A549 (cell line): ENCODE results near the gene IL4R. TPM values are rescaled to one million over a fixed set of nuclear protein-coding genes. Genes with fewer than 3 reads are reported as not detected.

Experiments
- CBX2 ChIP-seq: fragments of 200-600 bp; sonication (generic); IDR thresholded peaks from 2 replicates; pipeline ENCODE4 v1.6.1; 2016; ENCODE audit warnings: low read depth, mild to moderate bottlenecking, borderline replicate concordance
- CEBPB ChIP-seq, 2 experiments: fragments of >200 bp in 1 of 2; sonication (Bioruptor Twin) in 1 of 2; formaldehyde crosslinking in 1 of 2; IDR thresholded peaks; 2 replicates each; pipeline ENCODE4 v1.6.1; 2012 to 2016
- EHF ChIP-seq: fragments of 250-450 bp; sonication (Bioruptor Pico); IDR thresholded peaks from 2 replicates; pipeline ENCODE4 v1.5.0; 2020; ENCODE audit warnings: mild to moderate bottlenecking
- FOSB ChIP-seq: fragments of 250-450 bp; sonication (Bioruptor Pico); IDR thresholded peaks from 2 replicates; pipeline ENCODE4 v1.5.0; 2020; ENCODE audit warnings: mild to moderate bottlenecking, moderate library complexity
- FOXS1 ChIP-seq: fragments of 250-450 bp; sonication (Bioruptor Pico); IDR thresholded peaks from 2 replicates; pipeline ENCODE4 v1.5.0; 2020; ENCODE audit warnings: mild to moderate bottlenecking, moderate library complexity
- HEYL ChIP-seq: fragments of 250-450 bp; sonication (Bioruptor Pico); IDR thresholded peaks from 2 replicates; pipeline ENCODE4 v1.8.0; 2021; ENCODE audit warnings: mild to moderate bottlenecking, moderate library complexity
- HOXA7 ChIP-seq: fragments of 250-450 bp; sonication (Bioruptor Pico); IDR thresholded peaks from 2 replicates; pipeline ENCODE4 v1.5.0; 2020; ENCODE audit warnings: mild to moderate bottlenecking, moderate library complexity
- HOXB13 ChIP-seq: fragments of 250-450 bp; sonication (Bioruptor Pico); IDR thresholded peaks from 2 replicates; pipeline ENCODE4 v1.5.0; 2020; ENCODE audit warnings: low read depth, mild to moderate bottlenecking, moderate library complexity
- HOXB5 ChIP-seq: fragments of 250-450 bp; sonication (Bioruptor Pico); IDR thresholded peaks from 2 replicates; pipeline ENCODE4 v1.5.0; 2020; ENCODE audit warnings: mild to moderate bottlenecking, moderate library complexity
- KDM1A ChIP-seq: fragments of 200-600 bp; sonication (generic); IDR thresholded peaks from 2 replicates; pipeline ENCODE4 v1.6.1; 2016; ENCODE audit warnings: low read depth, mild to moderate bottlenecking
- NFE2L2 ChIP-seq: fragments of 150-350 bp; conservative IDR thresholded peaks from 2 replicates; pipeline ENCODE4 v1.6.1; 2014; ENCODE audit warnings: low read length
- NR3C1 ChIP-seq: fragments of >200 bp; sonication (Bioruptor Twin); formaldehyde crosslinking; IDR thresholded peaks from 3 replicates; pipeline ENCODE4 v1.6.1; 2017
- RARB ChIP-seq: fragments of 250-450 bp; sonication (Bioruptor Pico); IDR thresholded peaks from 2 replicates; pipeline ENCODE4 v1.8.0; 2021; ENCODE audit warnings: mild to moderate bottlenecking, moderate library complexity
- REST ChIP-seq: fragments of 200-600 bp; sonication (generic); IDR thresholded peaks from 2 replicates; pipeline ENCODE4 v1.6.1; 2016; ENCODE audit warnings: antibody characterized with exemption, mild to moderate bottlenecking, moderate library complexity
- SMC3 ChIP-seq: fragments of >200 bp; sonication (Bioruptor Twin); formaldehyde crosslinking; IDR thresholded peaks from 3 replicates; pipeline ENCODE4 v1.6.1; 2018; ENCODE audit warnings: inconsistent platforms
- SREBF2 ChIP-seq: fragments of 450-650 bp; IDR thresholded peaks from 2 replicates; pipeline ENCODE4 v1.6.1; 2014; ENCODE audit warnings: mild to moderate bottlenecking, moderate library complexity
- TFCP2L1 ChIP-seq: fragments of 250-450 bp; sonication (Bioruptor Pico); IDR thresholded peaks from 2 replicates; pipeline ENCODE4 v1.5.0; 2021; ENCODE audit warnings: mild to moderate bottlenecking
- ZC3H11A ChIP-seq: fragments of 450-650 bp; IDR thresholded peaks from 2 replicates; pipeline ENCODE4 v1.6.1; 2014; ENCODE audit warnings: antibody characterized with exemption, mild to moderate bottlenecking
- polyA plus RNA-seq, 4 experiments: library from polyadenylated mRNA; depleted of rRNA in 3 of 4; stranded (reverse); fragments of >200 nt; fragmentation: RNase III in 1 of 4; extraction: RNeasy Plus Mini Kit Qiagen cat#74134 plus additional on column Dnase treatment in 1 of 4; gene quantifications; 2 replicates in 3 of 4; 3 replicates in 1 of 4; pipeline ENCODE4 v1.2.3, GENCODE V29; 2011 to 2017
- TF ChIP-seq, protein P1 (sequence below): fragments of 250-450 bp; sonication (Bioruptor Pico); IDR thresholded peaks from 2 replicates; pipeline ENCODE4 v1.5.0; 2021; ENCODE audit warnings: mild to moderate bottlenecking, moderate library complexity, borderline replicate concordance
- TF ChIP-seq, protein P2 (sequence below): IDR thresholded peaks from 2 replicates; pipeline ENCODE4 v1.6.1; 2012; ENCODE audit warnings: low read depth, borderline replicate concordance
- TF ChIP-seq, protein P3 (sequence below): fragments of 250-450 bp; sonication (Bioruptor Pico); IDR thresholded peaks from 2 replicates; pipeline ENCODE4 v1.5.0; 2020; ENCODE audit warnings: low read depth, mild to moderate bottlenecking, moderate library complexity
- TF ChIP-seq, protein P4 (sequence below): fragments of >200 bp; sonication (Bioruptor Twin); formaldehyde crosslinking; IDR thresholded peaks from 3 replicates; pipeline ENCODE4 v1.6.1; 2016
- TF ChIP-seq, protein P5 (sequence below): IDR thresholded peaks from 2 replicates; pipeline ENCODE4 v1.6.1; 2012

Gene IL4R
- polyA plus RNA-seq, 2 of the 4 experiments (the other 2 are of a cell fraction) = 14.4 to 19.3 TPM

- 0 out of 2 replicates have a peak, but pooled peaks have one; percentile 10 for TF ChIP-seq EHF (CRISPR knock-in tag)
- TF ChIP-seq, protein P1, sequence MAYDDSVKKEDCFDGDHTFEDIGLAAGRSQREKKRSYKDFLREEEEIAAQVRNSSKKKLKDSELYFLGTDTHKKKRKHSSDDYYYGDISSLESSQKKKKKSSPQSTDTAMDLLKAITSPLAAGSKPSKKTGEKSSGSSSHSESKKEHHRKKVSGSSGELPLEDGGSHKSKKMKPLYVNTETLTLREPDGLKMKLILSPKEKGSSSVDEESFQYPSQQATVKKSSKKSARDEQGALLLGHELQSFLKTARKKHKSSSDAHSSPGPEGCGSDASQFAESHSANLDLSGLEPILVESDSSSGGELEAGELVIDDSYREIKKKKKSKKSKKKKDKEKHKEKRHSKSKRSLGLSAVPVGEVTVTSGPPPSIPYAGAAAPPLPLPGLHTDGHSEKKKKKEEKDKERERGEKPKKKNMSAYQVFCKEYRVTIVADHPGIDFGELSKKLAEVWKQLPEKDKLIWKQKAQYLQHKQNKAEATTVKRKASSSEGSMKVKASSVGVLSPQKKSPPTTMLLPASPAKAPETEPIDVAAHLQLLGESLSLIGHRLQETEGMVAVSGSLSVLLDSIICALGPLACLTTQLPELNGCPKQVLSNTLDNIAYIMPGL (CRISPR knock-in tag) = no peak
- TF ChIP-seq CBX2 = no peak
- no peak; the same call in 1 of the 2 replicates for TF ChIP-seq HOXB5
- TF ChIP-seq, protein P2, sequence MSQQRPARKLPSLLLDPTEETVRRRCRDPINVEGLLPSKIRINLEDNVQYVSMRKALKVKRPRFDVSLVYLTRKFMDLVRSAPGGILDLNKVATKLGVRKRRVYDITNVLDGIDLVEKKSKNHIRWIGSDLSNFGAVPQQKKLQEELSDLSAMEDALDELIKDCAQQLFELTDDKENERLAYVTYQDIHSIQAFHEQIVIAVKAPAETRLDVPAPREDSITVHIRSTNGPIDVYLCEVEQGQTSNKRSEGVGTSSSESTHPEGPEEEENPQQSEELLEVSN = peak; percentile 81; the same call in 1 of the 2 replicates
- no peak for TF ChIP-seq FOSB (CRISPR knock-in tag)
- no peak for TF ChIP-seq ZC3H11A
- TF ChIP-seq FOXS1 (CRISPR knock-in tag) = no peak
- TF ChIP-seq, protein P3, sequence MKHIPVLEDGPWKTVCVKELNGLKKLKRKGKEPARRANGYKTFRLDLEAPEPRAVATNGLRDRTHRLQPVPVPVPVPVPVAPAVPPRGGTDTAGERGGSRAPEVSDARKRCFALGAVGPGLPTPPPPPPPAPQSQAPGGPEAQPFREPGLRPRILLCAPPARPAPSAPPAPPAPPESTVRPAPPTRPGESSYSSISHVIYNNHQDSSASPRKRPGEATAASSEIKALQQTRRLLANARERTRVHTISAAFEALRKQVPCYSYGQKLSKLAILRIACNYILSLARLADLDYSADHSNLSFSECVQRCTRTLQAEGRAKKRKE (CRISPR knock-in tag) = no peak
- TF ChIP-seq TFCP2L1 (CRISPR knock-in tag) = 0 out of 2 replicates have a peak, but pooled peaks have one; percentile 35
- no peak for TF ChIP-seq RARB (CRISPR knock-in tag)
- TF ChIP-seq, protein P4, sequence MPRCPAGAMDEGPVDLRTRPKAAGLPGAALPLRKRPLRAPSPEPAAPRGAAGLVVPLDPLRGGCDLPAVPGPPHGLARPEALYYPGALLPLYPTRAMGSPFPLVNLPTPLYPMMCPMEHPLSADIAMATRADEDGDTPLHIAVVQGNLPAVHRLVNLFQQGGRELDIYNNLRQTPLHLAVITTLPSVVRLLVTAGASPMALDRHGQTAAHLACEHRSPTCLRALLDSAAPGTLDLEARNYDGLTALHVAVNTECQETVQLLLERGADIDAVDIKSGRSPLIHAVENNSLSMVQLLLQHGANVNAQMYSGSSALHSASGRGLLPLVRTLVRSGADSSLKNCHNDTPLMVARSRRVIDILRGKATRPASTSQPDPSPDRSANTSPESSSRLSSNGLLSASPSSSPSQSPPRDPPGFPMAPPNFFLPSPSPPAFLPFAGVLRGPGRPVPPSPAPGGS = peak; percentile 87; the same call in 2 of the 3 replicates
- TF ChIP-seq HOXB13 (CRISPR knock-in tag) = 0 out of 2 replicates have a peak, but pooled peaks have one; percentile 3
- TF ChIP-seq HEYL (CRISPR knock-in tag) = no peak
- TF ChIP-seq, protein P5, sequence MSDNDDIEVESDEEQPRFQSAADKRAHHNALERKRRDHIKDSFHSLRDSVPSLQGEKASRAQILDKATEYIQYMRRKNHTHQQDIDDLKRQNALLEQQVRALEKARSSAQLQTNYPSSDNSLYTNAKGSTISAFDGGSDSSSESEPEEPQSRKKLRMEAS = peak; percentile 95
- TF ChIP-seq HOXA7 (CRISPR knock-in tag) = no peak
- 0 out of 2 replicates have a peak, but pooled peaks have one; percentile 17 for TF ChIP-seq REST
- TF ChIP-seq NFE2L2 = no peak
- TF ChIP-seq CEBPB (IDR thresholded peaks at IDR 0.05) = peak in 1 of 2 experiments; percentile 56; a peak in 1 of 4 replicates
- no peak; the same call in 1 of the 2 replicates for TF ChIP-seq KDM1A
- TF ChIP-seq SREBF2 = no peak
- no peak for TF ChIP-seq NR3C1
- TF ChIP-seq SMC3 = no peak
Observed at GRCh38 chr16:27268376-27269299, 45.1 kb upstream of the IL4R start, which contains the start of gene NSMCE1 (continued).
